ENCODE data around the gene WARS2.
"Not testable (repeated sequence)": the region's sequence is repeated elsewhere in the genome, so short reads cannot be mapped to it uniquely, and the experiment has no call there.

WARS2 gene

DNA sequence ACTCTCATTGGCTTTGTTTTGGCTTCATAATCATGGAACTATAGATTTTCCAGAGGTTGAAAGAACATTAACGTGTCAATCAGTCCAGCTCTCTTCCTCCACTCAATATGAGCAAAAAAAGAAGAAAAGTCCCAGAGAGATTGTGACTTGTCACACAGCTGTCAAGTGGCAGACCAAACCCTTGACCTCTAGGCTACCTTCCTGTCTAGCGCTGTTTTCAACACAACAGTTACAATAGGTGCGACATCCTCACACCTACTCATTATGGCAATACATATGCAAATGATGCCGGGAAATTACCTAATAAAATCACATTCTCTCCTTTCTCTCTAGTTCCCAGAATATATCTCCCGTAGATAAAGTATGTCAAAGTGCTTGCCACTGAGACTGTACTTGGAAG, 1.1 kb downstream of the WARS2 start:
- no peak for DNase-seq (ENCODE audit: low spot score)

DNA sequence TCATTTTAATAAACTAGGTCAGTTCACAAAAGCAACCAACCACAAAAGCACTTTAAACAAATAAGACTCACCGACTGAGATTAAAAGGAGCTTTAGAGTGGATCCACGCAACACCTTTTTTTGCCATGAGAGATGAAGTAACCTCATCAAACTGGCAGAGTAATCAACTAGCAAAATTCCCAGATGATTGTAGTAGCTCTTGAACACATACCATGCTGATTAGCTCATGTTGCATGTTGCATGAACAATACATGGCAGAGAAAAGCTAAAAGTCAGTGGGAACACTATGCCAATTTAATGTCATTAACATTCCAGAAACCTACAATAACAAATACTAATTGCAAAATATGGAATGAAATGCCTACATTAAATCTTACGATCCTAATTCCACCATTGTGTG, 4.1 kb downstream of the WARS2 start:
- no peak for DNase-seq (ENCODE audit: low spot score)

DNA sequence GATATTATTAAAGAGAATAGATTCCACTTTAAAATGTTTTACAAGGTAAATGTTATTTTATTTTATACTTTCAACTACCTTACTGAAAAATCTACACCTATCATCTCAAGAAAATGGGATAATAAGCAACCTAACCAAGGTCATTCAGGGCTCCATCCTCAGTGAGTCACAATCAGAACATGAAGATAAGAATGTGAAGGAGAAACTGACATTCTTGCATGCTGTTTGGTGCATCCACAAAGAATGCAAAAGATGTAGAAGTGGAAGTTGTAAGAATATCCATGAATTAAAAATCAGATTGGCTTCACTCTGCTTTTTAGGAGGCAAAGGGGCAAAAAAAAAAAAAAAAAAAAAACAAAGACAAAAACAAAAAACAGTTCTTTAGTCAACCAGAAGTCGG, 6.5 kb downstream of the WARS2 start:
- DNase-seq (ENCODE audit: low spot score) = no peak

DNA sequence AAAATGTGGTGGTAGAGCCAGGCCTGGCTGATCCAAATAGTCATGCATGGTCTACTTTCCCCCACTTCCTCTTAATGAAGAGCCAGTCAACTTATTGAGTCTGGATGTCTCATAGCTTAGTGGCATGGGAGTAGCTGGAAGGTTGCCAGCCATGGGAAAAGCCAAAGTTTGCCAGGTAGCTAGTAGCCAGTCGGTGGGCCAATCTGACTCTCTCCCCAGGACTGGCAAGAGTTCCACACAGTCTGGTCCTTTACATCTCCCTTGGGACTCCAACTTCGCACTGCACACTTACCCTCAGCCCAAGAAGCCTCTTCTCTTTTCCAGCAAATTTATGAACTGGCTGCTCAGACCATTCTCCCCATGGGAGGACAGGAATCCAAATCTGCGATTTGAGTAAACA, 8.3 kb downstream of the WARS2 start:
- DNase-seq (ENCODE audit: low spot score) = no peak

DNA sequence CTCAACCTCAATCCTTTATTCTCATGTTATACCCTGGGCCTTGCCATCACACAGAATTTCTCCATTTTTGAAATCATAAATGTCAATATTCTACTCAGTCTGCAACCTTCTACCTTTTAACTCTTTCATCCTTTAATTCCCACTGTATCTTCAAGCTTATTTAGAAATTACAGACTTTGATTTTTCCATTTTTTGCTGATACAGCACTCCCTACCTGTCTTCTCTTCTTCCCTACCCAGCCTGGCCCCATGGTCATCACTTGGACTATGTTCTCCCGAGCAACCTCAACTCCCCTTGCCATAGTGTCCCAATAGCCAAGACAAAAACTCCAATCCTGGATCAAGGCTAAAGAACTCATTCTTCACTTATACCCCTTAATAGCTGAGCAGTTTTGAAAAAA, 14.6 kb downstream of the WARS2 start:
- no peak for DNase-seq (ENCODE audit: low spot score)

DNA sequence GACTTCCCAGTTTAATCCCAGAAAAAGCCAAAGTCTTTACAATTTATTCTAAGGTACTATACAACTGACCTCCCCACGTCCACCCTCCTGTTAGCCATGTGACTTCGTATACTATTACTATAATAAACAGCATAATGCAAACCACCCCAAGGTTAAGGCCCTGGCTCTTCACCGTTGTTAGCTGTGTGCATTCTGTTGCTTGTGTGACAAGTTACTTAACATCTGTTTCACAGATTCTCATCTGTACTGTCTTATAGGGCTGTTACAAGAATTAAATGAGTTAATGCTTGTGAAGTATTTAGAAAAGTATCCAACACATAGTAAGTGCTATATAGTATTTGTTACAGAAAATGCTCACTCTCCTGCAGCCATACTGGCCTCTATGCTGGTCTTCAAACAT, 15.7 kb downstream of the WARS2 start:
- DNase-seq (ENCODE audit: low spot score) = no peak

DNA sequence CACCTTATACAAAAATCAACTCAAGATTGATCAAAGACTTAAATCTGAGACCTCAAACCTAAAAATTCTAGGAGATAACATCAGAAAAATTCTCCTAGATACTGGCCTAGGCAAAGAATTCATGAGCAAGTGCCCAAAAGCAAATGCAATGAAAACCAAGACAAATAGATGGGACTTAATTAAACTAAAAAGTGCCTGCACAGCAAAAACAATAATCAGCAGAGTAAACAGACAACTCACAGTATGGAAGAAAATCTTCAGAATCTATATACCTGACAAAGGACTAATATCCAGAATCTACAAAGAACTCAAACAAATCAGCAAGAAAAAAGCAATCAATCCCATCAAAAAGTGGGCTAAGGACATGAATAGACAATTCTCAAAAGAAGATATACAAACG, 18.6 kb downstream of the WARS2 start:
- DNase-seq (ENCODE audit: low spot score) = not testable (repeated sequence)

DNA sequence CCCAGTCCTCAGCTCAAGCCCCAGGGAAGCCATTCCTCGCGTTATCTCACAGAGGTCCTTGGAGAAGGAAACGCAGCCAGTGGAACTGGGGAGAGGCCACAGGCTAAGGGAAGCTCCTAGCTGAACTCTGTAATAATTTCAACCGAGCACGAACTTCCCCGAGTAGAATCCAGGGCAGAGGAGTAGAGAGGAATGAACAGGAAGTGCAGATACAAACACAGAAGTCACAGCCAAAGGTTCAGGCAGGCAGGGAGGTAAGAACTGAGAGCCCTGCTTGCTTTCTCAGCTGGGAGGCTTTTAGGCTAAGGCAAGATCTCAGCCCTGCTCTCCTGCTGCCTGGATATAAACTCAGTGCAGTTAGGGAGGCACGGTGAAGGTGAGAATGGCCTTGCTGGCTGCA, 23.7 kb downstream of the WARS2 start:
- no peak for DNase-seq (ENCODE audit: low spot score)

DNA sequence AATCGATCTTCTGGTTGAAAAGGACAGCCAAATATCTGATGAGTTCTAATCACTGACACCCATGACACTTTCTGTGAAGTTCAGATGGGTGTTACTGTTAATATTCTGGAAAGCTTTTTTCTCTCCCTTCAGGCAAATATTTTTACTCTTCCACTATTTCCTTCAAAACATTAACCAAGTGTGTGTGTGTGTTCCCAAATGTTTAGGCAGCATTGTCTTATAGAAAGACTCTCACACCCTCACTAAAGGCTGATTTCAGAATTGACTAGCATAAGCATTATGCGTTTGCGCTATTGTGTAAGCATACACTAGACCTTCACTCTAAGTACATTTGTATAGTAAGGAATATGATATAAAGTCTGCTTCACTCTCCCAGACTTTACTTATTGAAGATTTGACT, 24.7 kb downstream of the WARS2 start:
- DNase-seq (ENCODE audit: low spot score) = no peak

DNA sequence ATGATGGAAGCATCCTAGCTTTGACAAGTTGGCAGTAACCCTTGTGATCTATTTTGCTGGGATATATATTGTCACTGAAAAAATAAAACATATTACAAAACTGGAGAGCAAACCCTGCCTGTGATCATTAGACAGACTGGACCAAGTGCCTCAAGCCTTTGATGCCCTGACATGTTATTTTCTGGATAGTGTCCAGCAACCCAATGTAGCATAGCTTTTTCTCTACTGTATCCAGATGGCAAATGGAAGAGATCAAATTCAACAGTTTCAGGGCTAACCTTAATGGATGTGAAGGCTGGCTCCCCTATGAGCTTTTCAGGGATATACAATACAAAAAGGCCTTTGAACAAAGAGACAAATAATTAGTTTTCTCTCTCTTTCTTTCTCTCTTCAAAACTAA, 25.1 kb downstream of the WARS2 start:
- no peak for DNase-seq (ENCODE audit: low spot score)

DNA sequence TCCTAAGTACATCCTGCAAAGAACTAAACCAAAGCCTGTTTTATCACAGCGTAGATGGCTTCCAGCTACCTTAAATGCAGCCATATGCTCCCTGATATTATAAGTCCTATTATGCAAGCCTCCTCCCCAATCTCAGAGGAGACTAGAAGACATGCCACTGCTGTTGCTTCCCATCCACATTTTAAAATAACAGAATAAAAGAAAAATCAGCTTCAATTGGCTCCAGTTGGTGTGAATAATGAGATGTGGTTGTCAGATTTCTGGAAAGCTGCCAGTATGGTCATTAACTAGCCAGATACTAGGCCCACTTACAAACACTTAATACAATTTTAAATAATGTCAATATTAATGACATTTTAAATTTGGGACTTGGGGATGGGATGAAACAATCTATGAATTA, 25.7 kb downstream of the WARS2 start:
- DNase-seq (ENCODE audit: low spot score) = no peak

DNA sequence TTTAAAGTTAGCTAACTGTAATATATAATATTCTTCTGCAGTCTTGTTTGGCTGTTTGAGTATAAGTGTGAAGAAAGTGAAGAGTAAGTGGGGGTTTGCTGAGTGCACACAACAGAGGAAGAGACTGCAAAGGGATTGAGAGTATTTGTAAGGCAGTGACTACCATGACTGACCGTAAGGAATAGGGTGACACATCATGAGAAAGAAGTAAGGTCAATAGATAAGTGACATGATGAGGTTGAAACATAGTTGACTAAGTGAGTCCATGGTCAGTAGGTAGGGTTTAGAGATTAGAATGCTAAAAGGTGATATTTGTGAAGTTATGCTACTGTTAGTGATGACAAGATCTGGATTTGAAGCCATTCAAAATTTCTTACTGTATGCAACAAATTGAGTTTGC, 27.7 kb downstream of the WARS2 start:
- no peak for DNase-seq (ENCODE audit: low spot score)

DNA sequence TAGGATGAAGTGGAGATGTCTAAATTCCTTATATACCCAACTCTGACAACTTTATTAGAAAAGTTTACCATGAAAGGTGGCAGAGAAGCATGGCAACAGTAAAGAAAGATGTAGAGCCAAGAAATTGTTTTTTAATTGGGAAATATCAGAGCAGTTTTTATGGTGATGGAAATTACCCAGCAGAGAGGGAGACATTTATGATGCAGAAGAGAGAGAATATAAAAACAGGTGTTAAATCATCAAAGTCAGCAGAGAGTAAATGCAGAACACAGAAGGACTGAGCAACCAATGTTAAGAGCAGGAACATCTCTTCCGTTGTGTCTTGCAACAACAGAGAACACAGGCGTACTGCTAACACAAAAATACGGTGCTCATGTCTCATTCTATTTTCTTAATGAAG, 28.2 kb downstream of the WARS2 start:
- no peak for DNase-seq (ENCODE audit: low spot score)

DNA sequence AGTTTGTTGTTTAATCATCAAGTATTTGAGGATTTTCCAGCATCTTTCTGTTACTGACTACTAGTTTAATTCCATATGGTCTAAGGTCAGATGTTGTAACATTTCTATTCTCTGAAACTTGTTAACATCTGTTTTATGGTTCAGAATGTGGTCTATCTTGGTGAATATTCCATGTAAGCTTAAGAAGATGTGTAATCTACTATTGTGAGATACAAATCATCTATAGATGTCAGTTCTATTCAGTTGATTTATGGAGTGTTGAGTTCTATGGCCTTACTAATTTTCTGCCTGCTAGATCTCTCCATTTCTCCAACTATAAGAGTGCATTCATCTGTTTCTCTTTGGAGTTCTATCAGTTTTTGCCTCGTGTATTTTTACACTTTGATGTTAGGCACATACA, 31.5 kb downstream of the WARS2 start:
- DNase-seq (ENCODE audit: low spot score) = no peak

DNA sequence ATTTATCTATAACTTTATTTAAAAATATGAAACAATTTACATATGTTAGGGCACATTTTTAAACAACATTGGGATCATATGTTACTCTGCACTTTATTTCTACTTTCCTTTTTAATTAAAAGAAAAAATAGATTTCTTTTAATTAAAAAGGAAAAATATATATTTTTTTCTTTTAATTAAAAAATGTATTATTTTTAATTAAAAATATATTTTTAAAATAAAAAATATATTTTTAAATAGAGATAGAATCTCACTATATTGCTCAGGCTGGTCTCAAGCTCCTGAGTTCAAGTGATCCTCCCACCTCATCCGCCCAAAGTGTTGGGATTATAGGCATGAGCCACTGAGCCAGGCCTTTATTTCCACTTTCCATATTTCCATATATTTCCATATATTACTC, 36.7 kb downstream of the WARS2 start:
- no peak for DNase-seq (ENCODE audit: low spot score)

DNA sequence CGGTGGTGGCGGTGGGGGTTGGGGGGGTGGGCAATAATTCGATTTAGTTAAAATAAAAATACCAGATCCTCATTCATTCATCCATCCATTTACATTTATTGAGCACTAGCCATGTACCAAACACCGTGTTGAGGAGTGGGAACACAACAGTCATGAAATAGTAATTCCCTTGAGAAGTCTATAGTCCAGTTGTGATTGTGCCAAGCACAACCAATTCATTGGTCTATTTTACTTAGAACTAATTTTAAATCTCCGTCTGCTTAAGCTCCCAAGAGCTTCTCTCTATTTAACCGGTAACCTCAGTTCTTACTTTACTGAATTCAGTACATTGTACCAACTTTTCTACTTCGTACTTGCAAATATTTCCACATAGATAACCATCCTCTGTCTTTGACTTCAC, 38.4 kb downstream of the WARS2 start:
- no peak for DNase-seq (ENCODE audit: low spot score)

DNA sequence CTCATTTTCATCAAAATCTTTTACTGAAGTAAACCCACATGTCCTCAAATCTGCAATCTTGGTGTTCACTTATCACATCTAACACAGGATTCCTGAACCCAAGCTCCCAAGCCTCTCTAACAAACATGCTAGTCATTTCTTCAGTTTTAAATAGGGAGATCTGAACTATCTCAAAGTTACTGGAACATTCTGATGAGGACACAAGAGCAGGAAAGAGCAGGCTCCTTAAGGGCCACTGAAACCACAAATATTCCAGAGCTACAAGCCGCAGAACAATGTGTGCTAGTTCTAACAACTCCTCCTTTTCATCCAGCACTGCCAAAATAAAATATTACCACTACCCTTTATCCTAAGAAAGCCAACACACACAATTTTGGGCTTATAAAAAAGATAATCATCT, 38.9 kb downstream of the WARS2 start:
- no peak for DNase-seq (ENCODE audit: low spot score)

DNA sequence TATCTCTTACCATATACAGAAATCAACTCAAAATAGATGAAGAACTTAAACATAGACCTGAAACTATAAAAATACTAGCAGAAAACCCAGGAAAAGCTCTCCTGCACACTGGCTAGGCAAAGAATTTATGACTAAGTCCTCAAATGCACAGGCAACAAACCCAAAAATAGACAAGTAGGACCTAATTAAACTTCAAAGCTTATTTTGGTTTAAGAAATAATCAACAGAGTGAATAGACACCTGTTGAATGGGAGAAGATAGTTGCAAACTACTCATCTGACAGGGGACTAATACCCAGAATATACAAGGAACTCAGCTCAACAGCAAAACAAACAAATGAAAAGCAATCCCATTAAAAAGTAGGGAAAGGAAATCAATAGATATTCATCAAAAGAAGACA, 40.7 kb downstream of the WARS2 start:
- no peak for DNase-seq (ENCODE audit: low spot score)

DNA sequence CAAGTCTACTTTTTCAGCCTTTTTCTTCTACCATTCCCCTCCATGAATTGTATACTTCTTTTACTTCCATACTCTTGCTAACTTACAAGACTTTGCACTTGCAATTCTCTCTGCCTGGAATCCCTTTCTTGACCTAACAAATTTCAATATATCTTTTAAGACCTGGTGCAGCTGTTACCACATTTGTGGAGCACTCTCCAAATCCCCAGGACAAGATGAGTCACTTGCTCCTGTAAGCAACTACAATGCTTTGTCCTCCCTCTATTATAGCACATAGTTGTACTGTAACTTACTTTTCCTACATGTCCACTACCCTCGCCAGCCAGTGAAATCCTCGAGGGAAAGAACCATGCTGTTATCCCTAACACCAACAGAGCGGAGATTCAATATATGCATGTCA, 43.1 kb downstream of the WARS2 start:
- no peak for DNase-seq (ENCODE audit: low spot score)

DNA sequence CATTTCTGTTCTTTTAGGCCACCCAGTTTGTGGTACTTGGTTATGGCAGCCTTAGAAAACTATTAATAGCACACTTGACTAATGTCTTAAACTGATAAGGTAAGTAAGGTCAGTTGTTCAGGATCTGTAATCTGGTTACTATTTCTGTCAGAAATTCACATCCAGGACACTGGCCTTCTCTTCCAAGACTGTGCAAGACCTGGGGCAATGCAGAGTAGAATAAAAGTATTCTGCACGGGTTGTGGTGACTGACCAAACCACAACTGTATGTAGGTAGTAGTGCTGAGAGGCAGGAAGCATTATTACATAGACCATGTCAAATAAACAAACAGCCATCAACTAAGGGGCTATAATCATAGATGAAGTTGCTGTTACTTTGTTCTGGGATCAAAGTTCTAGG, 46.7 kb downstream of the WARS2 start:
- DNase-seq (ENCODE audit: low spot score) = no peak

DNA sequence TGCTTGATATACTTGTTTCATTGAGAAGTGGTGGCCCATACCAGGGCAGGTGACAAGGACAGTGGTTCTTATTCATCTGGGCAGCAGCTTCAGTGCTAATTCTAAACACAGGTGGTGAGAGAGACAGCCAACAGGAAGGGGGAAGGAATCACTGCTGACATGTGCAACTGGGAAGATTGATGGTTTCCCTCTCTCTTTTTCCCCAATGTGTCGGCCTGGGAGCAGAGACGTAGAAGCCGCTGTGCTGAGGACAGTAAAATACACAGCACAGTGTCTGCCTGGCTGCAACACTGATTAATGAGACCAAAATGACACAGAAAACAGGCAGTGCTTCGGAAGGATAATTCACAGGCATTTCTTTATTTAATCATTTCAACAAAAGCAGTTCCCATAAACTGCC, 48.8 kb downstream of the WARS2 start:
- no peak for DNase-seq (ENCODE audit: low spot score)

DNA sequence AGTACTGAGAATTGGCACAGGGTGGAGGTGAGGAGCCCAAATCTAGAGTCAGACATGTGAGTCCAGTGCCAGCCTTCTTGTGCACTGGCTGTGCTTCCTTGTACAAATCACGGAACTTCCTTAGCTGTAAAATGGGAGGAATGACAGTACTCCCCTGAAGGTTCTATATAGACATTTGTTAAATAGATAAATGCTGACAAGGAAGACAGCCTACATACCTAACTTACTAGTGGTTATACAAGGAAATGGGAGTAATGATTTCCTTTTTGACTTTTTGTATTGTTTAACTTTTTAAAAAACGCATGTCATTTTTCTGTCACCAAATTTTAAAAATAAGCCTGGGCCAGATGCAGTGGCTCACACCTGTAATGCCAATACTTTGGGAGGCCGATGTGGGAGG, 50.2 kb downstream of the WARS2 start:
- no peak for DNase-seq (ENCODE audit: low spot score)

DNA sequence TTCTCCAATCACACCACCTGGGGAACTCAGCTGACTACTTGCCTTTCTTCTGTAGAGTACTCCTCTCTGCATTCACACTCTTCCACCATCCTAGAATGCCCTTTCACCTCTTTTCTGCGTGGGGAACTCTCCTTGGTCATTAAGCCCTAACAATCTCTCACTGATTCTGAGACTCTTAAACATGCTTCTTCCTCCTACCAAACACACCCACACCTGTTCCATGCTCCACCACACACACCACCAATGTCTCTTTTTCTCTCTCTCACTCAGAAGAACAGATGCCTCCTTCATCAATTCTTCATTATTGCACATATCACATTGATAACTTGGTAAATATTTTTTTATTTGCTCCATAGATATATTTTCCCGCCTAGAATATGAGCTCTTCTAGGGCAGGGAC, 53.6 kb downstream of the WARS2 start:
- no peak for DNase-seq (ENCODE audit: low spot score)

DNA sequence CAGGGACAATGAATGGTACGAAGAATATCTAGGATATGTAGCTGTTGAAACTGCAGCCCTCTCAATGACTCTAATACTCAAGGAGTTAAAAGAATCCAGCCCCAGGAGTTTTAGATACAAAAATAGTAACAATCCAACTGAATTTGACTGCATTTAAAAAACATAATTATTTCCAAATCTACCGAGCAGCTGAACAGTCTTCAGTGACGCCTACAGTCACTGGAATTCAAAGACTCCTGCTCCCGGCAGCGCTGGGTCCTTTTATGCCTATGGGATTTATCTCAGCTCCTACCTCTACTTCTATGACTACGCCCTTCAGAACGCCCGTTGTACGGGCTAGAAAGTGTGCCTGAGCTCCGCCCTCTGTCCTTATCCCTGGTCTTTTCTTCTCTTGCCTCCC, 55.7 kb downstream of the WARS2 start:
- DNase-seq (ENCODE audit: low spot score) = no peak

DNA sequence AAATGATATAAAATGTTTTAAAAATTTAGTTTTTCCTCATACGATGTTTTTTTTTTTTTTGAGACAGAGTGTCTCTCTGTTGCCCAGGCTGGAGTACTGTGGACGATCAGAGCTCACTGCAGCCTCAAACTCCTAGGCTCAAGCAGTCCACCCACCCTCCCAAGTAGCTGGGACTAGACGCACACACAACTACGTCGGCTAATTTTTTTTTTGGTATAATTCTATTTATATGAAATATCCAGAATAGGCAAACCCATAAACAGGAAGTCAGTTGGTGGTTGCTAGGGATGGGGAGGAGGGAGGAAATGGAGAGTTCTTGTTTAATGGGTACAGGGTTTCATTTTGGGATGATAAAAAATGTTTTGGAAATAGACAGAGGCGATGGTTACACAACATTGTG, 56.5 kb downstream of the WARS2 start:
- DNase-seq (ENCODE audit: low spot score) = no peak

DNA sequence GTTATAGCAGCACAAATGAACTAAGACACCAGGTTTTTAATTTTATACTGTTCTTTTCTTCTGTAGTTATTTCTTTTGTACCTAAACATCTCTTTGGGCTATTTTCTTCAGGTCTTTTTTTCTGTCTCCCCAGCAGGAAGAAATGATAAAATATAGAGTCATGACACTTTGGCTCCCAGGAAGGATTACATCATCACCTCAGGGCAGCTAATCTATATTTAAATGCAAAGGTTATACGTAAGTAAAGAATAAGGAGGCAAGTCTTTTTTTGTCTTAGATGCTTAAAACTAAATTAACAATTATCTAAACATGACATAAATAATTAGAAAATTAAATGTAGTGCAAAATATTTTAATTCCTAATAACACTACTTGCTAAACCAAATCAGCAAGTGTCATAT, 57.0 kb downstream of the WARS2 start:
- DNase-seq (ENCODE audit: low spot score) = no peak
